Fibroblast of mammary gland (primary cell): ENCODE measurements around the gene GTSE1.

Experiments used
- DNase-seq: peaks from one replicate; pipeline ENCODE4 v3.0.0-alpha.2; 2010; ENCODE audit warnings: low read depth
- H3K4me3 ChIP-seq: 2 replicates; pipeline ENCODE4 v1.5.1; 2011; ENCODE audit warnings: low read depth, mild to moderate bottlenecking, low read length, moderate library complexity; ENCODE audit not compliant: control insufficient read depth
- CTCF ChIP-seq: conservative IDR thresholded peaks from 2 replicates; pipeline ENCODE4 v1.5.1; 2011; ENCODE audit warnings: low read depth, low read length, inconsistent platforms; ENCODE audit not compliant: control insufficient read depth, insufficient read depth

Gene GTSE1

GRCh38 chr22:46275455-46276122, 21.1 kb upstream of the GTSE1 start:
- no peak for TF ChIP-seq CTCF
- no peak overlapping the region for H3K4me3 ChIP-seq
- DNase-seq, result no peak

GRCh38 chr22:46276563-46276962, 20.1 kb upstream of the GTSE1 start:
- TF ChIP-seq CTCF, result no peak
- H3K4me3 ChIP-seq, result no peak overlapping the region
- no peak for DNase-seq

DNA sequence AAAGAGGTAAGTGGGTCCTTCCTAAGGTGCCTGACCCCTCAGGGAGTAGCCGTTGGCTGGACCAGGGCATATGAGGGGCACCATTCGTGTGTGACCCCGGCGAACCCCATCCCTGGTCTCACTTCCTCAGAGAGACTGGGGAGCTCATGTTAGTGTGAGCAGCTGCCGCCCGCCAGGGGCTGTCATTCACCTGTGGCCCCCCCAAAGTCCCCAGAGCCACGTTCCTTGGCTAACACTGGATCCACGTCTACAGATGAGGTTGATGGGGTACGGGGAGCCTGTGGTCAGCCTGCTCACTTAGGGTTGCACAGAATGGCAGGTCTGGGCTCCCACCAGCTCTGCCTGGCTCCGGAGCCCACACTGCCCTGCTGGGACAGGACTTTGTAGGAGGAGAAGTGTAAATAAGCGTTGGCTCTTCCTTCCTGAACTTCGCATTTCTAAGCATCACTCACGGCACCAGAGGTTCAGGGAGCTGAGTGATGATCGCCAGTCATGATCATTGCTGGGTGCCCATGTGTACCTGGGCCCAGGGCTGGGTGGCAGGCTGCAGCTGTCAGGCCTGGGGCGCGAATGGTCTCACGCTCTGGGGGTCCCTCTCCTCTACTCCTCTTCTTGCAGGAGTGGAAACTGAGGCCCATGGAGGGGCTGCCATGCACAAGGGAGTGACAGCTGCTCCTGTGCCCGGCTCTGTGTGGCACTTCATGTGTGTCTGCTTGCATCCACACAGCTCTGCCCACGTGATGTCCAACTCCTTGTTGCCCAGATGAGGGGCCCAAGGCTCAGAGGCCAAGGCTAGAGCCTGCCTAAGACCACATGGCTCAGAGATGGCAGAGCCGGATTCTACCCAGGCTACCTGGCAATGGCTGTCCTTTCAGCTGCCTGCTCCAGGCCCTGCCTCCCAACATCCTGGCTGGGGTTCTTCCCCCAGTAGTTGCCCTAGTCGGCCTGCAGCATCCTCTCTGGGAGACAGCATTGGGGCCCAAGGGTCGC, 17.7 kb upstream of the GTSE1 start:
- no peak overlapping the region for H3K4me3 ChIP-seq
- DNase-seq, result no peak
- no peak for TF ChIP-seq CTCF

DNA sequence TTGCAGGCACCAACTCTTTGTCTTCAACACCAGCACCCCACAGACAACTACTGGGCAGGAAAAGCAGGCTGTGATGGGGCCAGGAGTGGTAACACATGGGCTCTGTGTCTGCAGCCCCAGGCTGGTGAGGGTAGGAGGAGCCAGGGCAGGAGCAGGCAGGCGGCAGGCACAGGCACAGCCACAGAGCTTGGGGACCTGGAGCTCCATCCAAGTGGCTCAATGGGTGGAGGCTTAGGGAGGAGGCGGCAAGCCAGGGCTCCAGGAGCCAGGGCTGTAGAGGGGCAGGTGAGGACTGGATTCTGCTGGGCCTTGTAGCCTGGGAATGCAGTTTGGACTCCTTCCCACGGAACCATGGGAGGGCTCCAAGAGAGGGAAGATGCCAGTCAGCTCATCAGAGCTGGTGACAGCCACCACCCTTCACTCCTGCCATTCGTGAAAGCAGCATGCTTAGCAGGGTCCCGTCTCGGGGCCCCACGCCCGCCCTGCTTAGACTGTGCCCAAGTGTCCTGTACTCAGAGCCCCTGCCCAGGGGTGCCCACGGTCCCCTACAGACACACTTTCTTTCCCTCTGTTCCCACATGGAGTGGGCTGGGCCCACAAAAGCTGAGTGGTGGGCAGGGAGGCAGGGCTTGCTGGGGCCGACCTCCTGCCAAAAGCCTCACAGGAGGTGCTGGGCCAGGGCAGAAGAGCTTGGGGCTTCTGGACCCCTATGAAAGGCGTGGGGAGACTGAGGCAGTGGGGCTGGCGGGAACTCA, 16.4 kb upstream of the GTSE1 start:
- no peak for DNase-seq
- H3K4me3 ChIP-seq, result no peak overlapping the region
- no peak for TF ChIP-seq CTCF

DNA sequence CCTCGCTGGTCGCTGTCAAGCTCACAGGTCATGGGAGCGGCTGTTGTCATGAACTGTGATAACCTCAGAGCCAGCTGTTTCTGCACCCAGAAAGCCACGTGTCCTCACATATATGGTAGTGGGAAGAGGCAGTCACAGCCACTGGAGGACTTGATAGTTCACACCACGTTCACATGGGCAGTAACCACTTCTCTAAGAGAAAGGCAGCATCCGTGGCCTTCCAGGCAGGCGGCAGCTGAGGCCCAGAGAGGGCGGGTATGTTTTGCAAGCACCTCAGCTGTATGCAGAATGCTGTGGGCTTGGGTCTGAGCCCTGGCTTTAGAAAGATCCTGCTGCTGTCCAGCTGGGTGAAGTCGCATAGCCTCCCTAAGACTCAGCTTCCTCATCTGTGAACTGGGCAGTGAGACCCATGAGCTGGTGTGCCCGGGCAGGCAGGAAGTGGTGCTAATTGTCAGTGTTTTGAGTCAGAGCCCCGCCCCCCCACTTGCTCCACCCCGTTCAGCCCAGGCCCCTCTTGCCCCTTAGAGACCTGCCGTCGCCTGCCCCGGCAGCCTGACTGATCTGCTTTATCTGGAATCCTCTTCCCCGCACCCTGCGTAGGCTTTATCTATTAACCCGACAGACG, 15.6 kb upstream of the GTSE1 start:
- no peak for TF ChIP-seq CTCF
- no peak for DNase-seq
- H3K4me3 ChIP-seq, result no peak overlapping the region
